Measurements from ENCODE around the gene FBXO31.

The FBXO31 gene

DNA sequence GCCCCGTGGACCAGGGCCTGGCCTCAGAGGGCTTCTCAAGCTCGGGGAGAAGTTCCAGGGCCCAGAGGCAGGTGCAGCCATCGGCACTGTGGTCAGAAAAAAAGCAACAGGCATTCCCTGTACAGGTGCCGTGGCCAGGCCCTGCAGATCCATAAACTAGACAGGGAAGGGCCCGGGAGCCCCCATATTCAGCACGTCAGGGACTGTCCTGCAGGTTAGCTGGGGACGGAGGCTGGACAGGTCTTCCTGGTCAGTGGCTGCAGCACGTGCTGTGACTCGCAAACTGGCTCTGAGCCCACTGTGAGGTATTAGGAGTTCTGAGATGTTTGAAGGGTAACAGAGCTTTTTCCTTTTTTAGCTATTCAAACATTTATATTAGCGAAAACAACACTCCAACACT is 51.4 kb downstream of the FBXO31 start:
- no peak overlapping the region for H3K27ac ChIP-seq (replicated peaks)
- no peaks in the 10 kb centered on the region for H3K27me3 ChIP-seq (ENCODE audit: insufficient read depth, poor library complexity, severe bottlenecking)
- no peak overlapping the region for H3K4me3 ChIP-seq (replicated peaks; ENCODE audit: insufficient read depth, low read length)
- TF ChIP-seq SPI1 (IDR thresholded peaks at IDR 0.05; ENCODE audit: borderline replicate concordance, low read depth) (no peak), GABPA (IDR thresholded peaks at IDR 0.05; ENCODE audit: low read depth) (no peak), CTCF (IDR thresholded peaks at IDR 0.05; ENCODE audit: insufficient read depth, low read length) (no peak), POLR2AphosphoS5 (IDR thresholded peaks at IDR 0.05; ENCODE audit: low read depth) (no peak)
- TF ChIP-seq, protein P1, sequence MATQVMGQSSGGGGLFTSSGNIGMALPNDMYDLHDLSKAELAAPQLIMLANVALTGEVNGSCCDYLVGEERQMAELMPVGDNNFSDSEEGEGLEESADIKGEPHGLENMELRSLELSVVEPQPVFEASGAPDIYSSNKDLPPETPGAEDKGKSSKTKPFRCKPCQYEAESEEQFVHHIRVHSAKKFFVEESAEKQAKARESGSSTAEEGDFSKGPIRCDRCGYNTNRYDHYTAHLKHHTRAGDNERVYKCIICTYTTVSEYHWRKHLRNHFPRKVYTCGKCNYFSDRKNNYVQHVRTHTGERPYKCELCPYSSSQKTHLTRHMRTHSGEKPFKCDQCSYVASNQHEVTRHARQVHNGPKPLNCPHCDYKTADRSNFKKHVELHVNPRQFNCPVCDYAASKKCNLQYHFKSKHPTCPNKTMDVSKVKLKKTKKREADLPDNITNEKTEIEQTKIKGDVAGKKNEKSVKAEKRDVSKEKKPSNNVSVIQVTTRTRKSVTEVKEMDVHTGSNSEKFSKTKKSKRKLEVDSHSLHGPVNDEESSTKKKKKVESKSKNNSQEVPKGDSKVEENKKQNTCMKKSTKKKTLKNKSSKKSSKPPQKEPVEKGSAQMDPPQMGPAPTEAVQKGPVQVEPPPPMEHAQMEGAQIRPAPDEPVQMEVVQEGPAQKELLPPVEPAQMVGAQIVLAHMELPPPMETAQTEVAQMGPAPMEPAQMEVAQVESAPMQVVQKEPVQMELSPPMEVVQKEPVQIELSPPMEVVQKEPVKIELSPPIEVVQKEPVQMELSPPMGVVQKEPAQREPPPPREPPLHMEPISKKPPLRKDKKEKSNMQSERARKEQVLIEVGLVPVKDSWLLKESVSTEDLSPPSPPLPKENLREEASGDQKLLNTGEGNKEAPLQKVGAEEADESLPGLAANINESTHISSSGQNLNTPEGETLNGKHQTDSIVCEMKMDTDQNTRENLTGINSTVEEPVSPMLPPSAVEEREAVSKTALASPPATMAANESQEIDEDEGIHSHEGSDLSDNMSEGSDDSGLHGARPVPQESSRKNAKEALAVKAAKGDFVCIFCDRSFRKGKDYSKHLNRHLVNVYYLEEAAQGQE (IDR thresholded peaks at IDR 0.05; ENCODE audit: insufficient replicate concordance, low read depth): no peak
- DNase-seq (ENCODE audit: low read depth in 1 of 2, low spot score in 1 of 2): no peak

GRCh38 chr16:87331241-87331801 is 52.3 kb downstream of the FBXO31 start:
- no peak for TF ChIP-seq GABPA (IDR thresholded peaks at IDR 0.05; ENCODE audit: low read depth)
- TF ChIP-seq SPI1 (IDR thresholded peaks at IDR 0.05; ENCODE audit: borderline replicate concordance, low read depth): no peak
- TF ChIP-seq, protein P1 (IDR thresholded peaks at IDR 0.05; ENCODE audit: insufficient replicate concordance, low read depth): no peak
- TF ChIP-seq POLR2AphosphoS5 (IDR thresholded peaks at IDR 0.05; ENCODE audit: low read depth): no peak
- TF ChIP-seq CTCF (IDR thresholded peaks at IDR 0.05; ENCODE audit: insufficient read depth, low read length): no peak
- Histone ChIP-seq H3K4me3 (replicated peaks; ENCODE audit: insufficient read depth, low read length) (no peak overlapping the region), H3K27me3 (ENCODE audit: insufficient read depth, poor library complexity, severe bottlenecking) (no peaks in the 10 kb centered on the region), H3K27ac (replicated peaks) (no peak overlapping the region)
- no peak for DNase-seq (ENCODE audit: low read depth in 1 of 2, low spot score in 1 of 2)

DNA sequence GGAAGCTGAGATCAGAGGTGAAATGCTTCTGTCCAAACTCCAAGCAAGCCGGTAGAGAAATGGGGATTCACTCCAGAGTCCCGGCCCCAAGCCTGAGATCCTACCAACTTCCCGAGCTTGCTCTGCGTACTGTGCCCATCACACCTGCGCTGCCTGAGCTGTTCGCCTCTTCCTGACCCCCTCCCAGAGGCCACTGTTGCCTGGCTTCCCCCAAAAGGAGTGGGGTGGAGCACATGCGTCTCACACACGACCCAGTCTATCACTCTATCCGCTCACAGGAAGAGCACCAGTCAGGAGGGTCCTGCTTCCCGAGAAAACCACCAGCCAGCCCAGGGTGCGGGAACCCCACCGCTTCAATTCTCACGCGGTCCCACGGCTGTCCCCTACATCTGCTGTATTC is 52.9 kb downstream of the FBXO31 start:
- no peak overlapping the region for H3K4me3 ChIP-seq (replicated peaks; ENCODE audit: insufficient read depth, low read length)
- H3K27me3 ChIP-seq (ENCODE audit: insufficient read depth, poor library complexity, severe bottlenecking): no peaks in the 10 kb centered on the region
- DNase-seq (ENCODE audit: low read depth in 1 of 2, low spot score in 1 of 2): no peak
- no peak for TF ChIP-seq POLR2AphosphoS5 (IDR thresholded peaks at IDR 0.05; ENCODE audit: low read depth)
- TF ChIP-seq GABPA (IDR thresholded peaks at IDR 0.05; ENCODE audit: low read depth): no peak
- TF ChIP-seq CTCF (IDR thresholded peaks at IDR 0.05; ENCODE audit: insufficient read depth, low read length): no peak
- TF ChIP-seq SPI1 (IDR thresholded peaks at IDR 0.05; ENCODE audit: borderline replicate concordance, low read depth): no peak
- TF ChIP-seq, protein P1 (IDR thresholded peaks at IDR 0.05; ENCODE audit: insufficient replicate concordance, low read depth): no peak
- H3K27ac ChIP-seq (replicated peaks): no peak overlapping the region
